Caki2 (cell line): ENCODE results near the gene SOX5. TPM values are rescaled to one million over a fixed set of nuclear protein-coding genes. Genes with fewer than 3 reads are reported as not detected.

ENCODE experiments used
- DNase-seq: peaks from one replicate; pipeline ENCODE4 v3.0.0-alpha.2; 2015; ENCODE audit warnings: low read depth
- in situ Hi-C: cut with HindIII; loops from 2 replicates; pipeline ENCODE4 v1.10.0; 2016; ENCODE audit warnings: low sequenced_read_pairs, low pct_unique_long_range_greater_than_20kb, mixed read lengths
- total RNA-seq: library from RNA; depleted of rRNA; stranded (reverse); fragments of >200 nt; shearing (Covaris generic); gene quantifications from 2 replicates; pipeline ENCODE4 v1.2.3, GENCODE V29; 2014; ENCODE audit warnings: low replicate concordance

SOX5 gene
- total RNA-seq, 1 experiment from 2014 or later = not detected

DNA sequence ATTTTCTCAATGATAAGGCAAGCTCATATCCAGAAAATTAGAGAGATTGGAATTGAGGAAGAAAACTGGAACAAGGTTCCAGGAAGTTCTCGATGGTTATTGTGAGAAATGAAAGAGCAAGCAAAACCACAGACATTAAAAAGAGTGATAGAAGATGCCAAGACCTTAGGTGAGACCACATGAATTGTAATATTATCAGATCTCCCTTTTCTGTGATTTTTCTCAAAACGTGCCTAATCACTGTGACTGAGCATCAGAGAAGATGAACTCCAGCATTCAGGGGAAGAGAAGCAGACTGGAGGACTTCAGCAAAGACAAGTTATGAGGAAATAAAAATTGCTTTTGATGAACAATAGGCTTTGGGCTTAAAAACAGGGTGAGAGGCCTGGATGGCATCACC, 278.8 kb downstream of the SOX5 start:
- in situ Hi-C loops = no loop called here
- no peak for DNase-seq

DNA sequence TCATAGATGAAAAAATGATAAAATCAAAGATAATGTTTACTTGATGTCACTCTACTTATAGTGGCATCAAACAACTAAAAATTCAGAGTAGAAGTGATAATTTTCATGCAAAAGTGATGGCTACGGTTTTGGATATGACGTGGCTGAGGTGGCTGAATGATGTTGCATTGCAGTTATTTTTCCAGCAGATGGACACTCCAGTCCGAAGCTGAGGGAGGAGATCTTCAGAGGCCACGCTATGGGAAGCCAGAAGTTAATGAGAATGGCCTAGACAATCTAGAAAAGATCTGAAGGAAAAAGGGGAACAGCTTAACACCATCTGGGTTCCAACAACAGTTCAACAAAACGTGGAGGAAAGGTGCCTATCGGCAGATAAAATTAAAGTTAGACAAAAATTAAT, 279.8 kb downstream of the SOX5 start:
- in situ Hi-C loops = no loop called here
- no peak for DNase-seq

DNA sequence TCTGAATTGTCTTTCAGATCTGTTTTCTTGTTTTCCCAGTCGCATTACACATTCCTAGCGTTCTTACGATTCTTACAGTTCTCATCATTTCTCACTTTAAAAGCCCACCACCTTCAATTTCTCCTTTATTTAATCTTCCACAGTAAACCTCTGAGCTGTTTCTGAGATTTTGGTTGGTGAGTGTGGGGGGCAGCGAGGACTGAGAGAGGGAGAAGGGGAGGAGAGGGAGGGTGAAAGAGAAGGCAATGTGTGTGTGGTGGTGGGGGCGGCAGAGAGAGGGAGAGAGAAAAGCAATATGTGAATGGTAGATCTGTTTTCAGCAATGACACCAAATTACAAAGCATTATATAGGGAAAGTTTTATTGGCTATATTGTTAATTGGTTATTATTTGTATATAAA, 282.6 kb downstream of the SOX5 start:
- in situ Hi-C loops = no loop called here
- no peak for DNase-seq

DNA sequence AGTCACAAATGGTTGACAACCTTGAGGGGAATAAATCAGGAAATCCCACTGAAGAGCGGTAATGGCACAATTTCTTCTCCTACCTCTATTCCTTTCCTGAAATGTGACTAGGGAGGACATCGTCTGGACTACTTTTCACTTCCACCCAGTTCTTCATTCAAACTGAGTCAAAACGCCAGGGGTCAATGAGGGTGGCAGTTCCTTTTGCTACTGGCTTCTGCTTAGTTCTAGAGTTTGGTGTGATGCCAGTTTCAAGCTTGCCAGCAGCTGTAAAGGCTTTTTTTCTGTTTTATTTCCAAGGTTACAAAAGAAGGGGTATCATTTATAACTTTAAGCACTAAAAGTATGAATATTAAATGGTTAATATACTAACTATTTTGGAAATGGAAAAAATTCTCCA, 286.5 kb downstream of the SOX5 start:
- in situ Hi-C loops = no loop called here
- no peak for DNase-seq

DNA sequence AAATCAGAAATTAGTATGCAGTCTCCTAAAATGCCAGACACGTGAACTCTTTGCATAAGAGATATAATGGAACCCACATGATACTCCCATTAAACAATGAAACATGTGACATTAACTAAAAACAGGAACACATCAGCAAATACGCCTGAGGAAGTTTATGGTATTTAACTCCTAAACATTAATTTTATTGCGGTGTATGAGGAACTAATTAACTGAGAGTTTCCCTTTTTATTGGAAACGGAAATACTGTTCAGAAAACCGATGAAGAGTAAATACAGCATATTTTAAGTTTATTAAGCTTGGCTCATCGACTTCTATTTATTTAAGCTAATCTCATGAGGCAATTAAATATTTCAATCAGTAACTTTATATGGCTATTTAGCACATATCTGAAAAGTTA, 290.3 kb downstream of the SOX5 start:
- no peak for DNase-seq

DNA sequence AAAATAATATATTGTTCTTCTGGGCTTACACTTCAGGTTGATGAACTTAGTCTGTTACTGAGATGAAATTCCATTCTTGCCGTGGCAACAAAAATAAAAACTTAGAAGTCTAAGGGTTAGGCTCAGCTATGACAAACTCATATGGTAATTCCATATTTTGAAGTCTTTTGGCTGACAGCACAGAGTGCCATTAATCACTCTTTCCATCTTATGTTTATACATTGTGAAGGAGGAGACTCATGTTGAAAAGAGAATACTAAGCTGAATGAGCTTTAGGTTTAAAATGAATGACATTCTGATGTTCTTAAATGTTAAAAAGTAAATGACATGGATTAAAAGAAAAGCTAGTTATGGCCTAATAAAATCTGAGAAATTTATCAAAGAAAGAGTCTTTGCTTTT, 291.9 kb downstream of the SOX5 start:
- DNase-seq = no peak
- in situ Hi-C loops = no loop called here

More for the DNA sequence above, 290.3 kb downstream of the SOX5 start:
- in situ Hi-C loops = no loop called here

DNA sequence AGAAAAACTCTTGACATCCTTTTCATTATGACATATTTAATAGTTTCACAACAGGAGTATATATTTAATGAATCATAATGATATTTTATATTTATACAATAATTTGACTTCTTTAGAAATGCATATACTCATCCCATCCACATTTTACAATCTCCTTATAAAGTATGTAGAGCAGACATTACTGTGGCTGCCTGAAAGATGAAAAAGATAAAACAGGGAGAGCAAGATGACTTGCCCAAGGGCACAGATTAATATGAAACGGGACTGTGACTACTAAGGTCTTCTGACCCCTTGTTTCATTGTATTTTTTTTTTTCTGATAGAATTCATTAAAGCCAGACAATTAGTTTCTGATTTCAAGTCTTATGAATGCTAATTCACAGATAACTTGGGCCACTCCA, 293.6 kb downstream of the SOX5 start:
- in situ Hi-C loops = no loop called here
- DNase-seq = no peak

DNA sequence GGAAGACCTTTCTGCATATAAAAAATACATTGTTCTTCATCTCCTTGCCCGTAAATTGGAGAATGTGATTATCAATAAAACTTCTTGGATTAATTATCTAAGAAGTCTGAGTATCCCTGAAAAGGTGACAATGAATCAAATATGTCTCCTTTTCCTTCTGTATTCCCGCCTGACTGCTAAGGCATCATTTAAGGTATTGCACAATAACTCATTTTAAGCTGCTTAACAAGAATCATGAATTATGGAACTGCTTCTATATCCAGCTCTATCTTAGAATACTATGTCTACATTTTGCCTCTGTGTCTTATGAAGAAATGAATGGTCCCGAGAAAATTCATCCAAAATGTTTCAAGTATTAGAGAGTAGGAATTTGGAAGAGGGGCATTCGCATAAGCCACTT, 294.4 kb downstream of the SOX5 start:
- in situ Hi-C loops = no loop called here
- DNase-seq = no peak

DNA sequence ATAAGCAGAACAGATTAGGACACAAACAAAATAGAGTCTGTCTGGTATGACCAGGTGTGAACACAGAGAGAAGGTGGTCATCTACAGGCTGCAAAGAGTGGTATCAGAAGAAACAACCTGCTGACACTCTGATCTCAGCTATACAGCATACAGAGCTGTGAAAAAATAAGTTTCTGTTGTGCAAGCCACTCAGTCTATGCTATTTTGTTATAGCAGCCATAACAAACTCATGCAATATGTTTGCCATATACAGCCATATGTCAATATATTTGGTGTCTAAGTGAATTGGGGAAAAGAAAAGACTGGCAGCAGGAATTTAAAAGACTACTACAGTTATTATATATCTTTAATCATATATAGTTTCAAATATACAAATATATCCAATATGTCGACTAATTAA, 300.9 kb downstream of the SOX5 start:
- in situ Hi-C loops = no loop called here

DNA sequence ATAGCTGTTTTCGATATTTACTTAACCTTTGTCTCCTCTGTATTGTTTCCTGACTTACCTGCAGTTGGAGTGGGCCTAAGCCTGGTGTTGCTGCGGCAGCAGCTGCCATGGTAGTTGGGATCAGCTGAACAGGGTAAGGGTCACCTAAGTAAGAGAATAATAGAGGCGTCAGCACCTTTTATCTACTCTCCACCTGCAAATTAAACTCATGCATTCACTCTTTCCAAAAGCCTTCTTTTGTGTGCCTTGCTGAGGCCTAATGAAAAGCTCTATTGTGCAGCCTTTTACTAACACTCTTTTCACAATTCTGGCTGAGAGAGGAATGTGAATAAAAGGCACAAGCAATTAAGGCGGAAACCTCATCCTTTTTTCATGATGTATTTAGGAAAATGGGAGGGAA, 308.7 kb downstream of the SOX5 start:
- DNase-seq = no peak

More for the DNA sequence above, 300.9 kb downstream of the SOX5 start:
- DNase-seq = no peak

DNA sequence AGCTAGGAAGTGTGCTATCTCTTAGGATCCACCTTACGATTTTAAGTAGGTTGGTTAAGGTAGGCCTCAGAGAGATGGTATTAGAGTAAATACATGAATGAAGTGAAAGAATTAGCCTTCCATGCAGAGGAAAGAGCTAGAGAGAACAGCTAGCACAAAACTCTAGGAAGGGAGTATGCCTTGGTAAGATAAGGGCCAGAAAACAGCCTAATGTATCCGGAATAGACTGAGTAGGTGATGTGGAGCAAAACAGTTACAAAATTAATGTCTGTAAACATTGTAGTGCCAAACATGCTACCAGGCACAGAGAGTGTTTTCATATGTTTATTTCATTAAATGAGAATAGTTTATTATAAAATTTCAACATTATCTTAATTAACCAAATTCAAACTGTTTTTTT, 315.1 kb downstream of the SOX5 start:
- no peak for DNase-seq
- in situ Hi-C loops = no loop called here

More for the DNA sequence above, 308.7 kb downstream of the SOX5 start:
- in situ Hi-C loops = no loop called here

DNA sequence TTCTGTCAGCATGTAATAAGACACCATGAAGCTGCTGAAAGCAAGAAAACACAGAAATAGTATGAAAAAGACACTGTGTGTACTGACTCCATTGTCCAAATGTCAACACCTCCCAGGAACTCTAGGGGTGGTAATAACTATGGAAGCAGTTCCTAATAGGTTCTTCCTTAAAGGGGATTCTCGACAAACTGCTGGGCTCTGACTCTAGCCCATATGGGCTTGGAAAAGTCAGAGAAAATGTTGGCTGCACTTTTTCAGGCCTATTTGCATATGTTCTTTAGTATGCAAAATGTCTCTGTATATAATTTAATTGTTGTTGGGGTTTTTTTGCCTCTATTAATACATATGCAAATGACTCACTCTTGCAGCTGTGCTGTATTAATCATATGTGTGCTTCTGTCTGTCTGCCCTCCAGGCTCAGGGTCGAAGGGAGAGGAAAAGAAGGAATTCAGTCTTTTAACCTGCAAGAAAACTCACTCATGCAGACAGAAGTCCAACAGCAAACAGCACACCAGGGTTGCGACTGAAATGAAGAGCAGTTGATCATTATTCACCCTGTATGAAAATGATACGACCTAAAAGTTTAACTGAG, 317.6 kb downstream of the SOX5 start:
- DNase-seq = no peak

DNA sequence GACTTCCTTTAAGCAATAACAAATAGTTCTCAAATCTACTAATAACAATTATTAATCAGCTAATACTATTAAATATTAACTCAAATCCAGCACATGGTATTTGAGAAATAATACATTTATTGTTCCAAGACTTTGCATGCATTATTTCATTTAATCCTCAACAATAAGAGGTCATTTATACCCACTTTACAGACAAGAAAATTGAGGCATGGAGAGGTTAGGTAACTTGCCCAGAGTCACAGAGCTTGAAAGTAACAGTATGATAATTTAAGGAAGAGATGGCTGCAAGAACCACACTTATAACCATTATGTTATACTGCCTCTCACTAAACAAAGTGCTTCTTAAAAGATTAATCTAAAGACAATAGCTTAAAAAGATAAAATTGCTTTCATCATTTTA, 318.9 kb downstream of the SOX5 start:
- in situ Hi-C loops = no loop called here
- no peak for DNase-seq

More for the DNA sequence above, 317.6 kb downstream of the SOX5 start:
- in situ Hi-C loops = no loop called here

DNA sequence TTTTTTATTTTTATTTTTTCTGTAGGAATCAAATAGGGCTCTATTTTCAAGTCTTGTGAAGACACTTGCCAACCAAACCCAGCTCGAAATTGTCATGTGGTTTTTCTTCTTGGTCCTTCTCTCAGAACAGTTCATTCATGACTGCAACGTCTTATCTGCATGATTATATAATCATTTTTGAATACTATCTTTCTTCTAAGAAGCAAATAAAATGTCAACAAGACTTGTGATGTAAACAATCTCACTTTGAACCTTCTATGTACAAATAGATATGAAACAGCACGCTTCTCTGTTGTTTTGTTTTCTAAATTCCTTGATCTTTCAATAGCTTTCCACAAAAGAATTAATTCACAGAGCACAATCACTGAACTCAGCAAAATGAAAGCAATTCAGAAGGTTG, 320.7 kb downstream of the SOX5 start:
- DNase-seq = no peak
- in situ Hi-C loops = no loop called here

DNA sequence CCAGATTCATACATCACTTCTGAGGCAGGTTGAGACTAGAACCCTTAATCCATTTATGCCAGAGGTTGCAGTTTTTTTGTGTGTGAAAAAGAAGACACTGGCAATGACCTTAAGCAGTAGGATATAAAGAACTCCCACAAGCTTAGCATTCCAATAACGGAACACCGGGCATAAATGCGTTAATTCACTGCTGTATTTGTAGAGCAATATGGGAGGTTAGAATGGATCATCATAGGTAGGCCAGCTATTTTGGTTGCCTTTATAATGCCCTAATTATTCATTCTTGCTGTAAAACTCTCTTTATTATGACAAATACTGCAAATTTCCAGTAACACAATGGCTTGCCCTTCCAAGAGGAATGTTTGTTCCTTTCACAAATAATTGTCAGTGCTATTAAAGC, 322.7 kb downstream of the SOX5 start:
- DNase-seq = no peak
- in situ Hi-C loops = no loop called here

DNA sequence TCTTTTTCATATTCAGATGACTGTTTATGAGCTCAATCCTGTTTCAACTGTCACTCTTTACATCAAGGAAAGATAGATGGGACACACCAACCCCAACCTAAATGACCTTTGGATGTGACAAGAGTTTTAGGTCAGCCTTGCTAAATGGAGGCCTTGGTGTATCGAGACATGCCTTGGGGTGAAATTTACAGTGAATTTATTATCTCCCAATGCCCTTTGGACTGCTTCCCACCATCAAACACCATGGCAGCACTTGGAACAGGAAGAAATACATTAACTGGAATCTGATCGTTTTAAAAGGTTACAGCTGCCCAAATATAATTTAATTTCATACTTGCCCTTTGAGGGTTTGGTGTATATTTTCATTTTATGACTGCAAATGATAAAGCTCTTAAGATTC, 327.6 kb downstream of the SOX5 start:
- no peak for DNase-seq
- in situ Hi-C loops = no loop called here

DNA sequence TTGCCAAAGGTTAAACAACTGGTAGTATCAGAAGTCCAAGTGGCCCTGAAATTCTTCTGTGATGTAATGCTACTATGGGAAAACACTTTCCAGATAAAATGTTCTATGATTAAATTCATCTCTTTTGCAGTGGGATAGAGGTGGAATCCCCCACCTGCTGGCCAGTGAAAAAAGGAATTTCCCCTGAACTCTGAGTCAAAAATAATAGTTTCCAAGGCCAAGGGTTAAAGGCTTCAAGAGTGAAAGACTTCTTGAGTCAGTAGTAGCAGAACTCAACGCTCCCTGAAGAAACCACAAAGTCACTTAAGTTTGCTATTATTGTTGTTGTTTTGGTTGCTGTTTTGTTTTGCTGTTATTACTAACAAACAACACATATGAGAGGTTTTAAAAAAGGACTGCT, 330.8 kb downstream of the SOX5 start:
- in situ Hi-C loops = no loop called here
- no peak for DNase-seq

DNA sequence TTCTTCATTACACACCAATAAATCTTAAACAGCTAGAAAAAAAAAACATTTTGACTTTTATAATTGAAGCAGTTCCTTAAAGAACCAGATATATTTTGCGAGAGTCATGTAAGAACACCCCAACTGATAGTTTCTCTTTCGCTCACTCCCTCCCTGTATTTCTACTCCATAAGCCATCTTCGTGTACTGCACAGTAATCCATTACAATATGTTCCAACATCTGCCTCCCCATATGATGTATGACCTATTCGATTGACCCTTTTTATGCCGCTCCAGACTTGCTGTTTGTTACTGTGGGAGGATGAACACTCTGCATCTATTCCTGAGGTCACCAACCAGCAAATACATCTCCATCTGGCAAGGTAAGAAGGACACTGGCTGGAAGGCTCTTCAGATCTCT, 331.7 kb downstream of the SOX5 start:
- in situ Hi-C loops = no loop called here
- DNase-seq = no peak

DNA sequence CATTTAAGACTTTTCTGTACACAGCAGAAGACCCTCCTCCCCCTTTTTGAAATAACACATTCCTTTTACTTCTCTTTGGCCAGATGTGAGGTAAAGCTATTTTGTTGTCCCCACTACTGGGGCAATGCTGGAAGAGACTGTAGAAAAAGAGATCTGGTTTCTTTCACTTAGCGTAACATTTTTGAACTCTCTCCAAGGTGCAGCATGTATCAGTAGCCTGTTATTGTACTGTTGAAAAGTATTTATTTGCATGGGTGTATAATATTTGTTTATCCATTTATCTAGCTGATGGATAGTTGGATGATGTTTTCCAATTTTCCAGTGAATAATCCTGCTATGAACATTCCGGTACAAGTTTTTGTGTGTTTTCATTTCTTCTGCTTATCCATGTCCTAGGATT, 335.2 kb downstream of the SOX5 start:
- in situ Hi-C loops = no loop called here

DNA sequence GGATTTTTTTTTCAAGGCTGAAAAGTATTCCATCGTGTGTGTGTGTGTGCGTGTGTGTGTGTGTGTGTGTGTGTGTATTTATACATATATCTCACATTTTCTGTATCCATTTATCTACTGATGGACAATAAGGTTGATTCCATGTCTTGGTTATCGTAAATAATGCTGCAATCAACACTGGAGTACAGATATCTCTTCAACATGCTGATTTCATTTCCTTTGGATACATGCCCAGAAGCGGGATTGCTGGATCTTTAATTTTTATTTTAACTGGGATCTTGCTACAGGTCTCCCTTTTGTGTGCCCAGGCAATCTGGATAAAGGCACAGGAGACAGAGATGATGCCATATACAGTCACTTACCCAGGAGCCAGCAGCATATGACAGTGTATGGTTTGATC, 338.1 kb downstream of the SOX5 start:
- no peak for DNase-seq

More for the DNA sequence above, 335.2 kb downstream of the SOX5 start:
- DNase-seq = no peak

DNA sequence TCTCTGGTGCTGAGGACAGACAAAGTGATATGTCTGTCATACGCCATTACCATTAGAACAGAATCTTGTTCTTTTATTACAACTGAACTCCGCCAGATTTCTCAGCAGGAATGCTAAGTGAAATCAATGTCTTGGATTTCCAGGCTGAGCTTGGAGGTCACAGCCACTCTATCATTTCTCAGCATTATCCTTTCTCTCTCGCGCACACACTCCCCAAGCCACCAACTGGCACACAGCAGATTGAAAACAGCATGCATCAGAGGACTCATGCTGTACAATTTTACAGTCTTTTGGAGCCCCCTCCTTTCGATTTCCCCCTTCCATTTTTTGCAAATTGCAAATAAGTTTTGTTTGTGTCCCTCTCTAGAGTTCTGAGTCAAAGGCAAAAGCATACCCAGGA, 348.6 kb downstream of the SOX5 start:
- no peak for DNase-seq

More for the DNA sequence above, 338.1 kb downstream of the SOX5 start:
- in situ Hi-C loops = no loop called here

More for the DNA sequence above, 348.6 kb downstream of the SOX5 start:
- in situ Hi-C loops = no loop called here
